Progenitor cell of endocrine pancreas (in vitro differentiated cells): ENCODE results near the gene MACROD2. TPM values are rescaled to one million over a fixed set of nuclear protein-coding genes. Genes with fewer than 3 reads are reported as not detected.
"Not testable (repeated sequence)": the region's sequence is repeated elsewhere in the genome, so short reads cannot be mapped to it uniquely, and the experiment has no call there.

Source experiments
- DNase-seq: peaks from one replicate; pipeline ENCODE4 v3.0.0; 2021; ENCODE audit warnings: low spot score; ENCODE audit not compliant: unreplicated experiment
- H3K27ac Mint-ChIP-seq: 2 replicates; pipeline ENCODE4 v1.8.0; 2021; ENCODE audit warnings: mild to moderate bottlenecking, moderate library complexity, mixed read lengths
- H3K27me3 Mint-ChIP-seq: 2 replicates; pipeline ENCODE4 v1.8.0; 2021; ENCODE audit warnings: mixed read lengths
- H3K36me3 Mint-ChIP-seq: 2 replicates; pipeline ENCODE4 v1.8.0; 2022; ENCODE audit warnings: mixed read lengths; ENCODE audit not compliant: insufficient read depth
- H3K4me1 Mint-ChIP-seq: 2 replicates; pipeline ENCODE4 v1.8.0; 2021; ENCODE audit warnings: low read depth, mixed read lengths
- H3K4me3 Mint-ChIP-seq: 2 replicates; pipeline ENCODE4 v1.8.0; 2021; ENCODE audit warnings: low read depth, mild to moderate bottlenecking, moderate library complexity, mixed read lengths
- H3K9me3 Mint-ChIP-seq: 2 replicates; pipeline ENCODE4 v1.8.0; 2021; ENCODE audit warnings: low read depth, mixed read lengths
- total RNA-seq: library from RNA; stranded (reverse); gene quantifications from 2 replicates; pipeline ENCODE4 v1.2.1, GENCODE V29; 2021
- TF ChIP-seq, protein P1 (sequence below): fragments of 200-600 bp; sonication (generic); IDR thresholded peaks from one replicate; pipeline ENCODE4 v1.5.0; 2021; ENCODE audit warnings: antibody characterized with exemption, mild to moderate bottlenecking; ENCODE audit not compliant: unreplicated experiment

Gene MACROD2
- total RNA-seq, 1 donor from 2014 or later, result 7.6 TPM

DNA sequence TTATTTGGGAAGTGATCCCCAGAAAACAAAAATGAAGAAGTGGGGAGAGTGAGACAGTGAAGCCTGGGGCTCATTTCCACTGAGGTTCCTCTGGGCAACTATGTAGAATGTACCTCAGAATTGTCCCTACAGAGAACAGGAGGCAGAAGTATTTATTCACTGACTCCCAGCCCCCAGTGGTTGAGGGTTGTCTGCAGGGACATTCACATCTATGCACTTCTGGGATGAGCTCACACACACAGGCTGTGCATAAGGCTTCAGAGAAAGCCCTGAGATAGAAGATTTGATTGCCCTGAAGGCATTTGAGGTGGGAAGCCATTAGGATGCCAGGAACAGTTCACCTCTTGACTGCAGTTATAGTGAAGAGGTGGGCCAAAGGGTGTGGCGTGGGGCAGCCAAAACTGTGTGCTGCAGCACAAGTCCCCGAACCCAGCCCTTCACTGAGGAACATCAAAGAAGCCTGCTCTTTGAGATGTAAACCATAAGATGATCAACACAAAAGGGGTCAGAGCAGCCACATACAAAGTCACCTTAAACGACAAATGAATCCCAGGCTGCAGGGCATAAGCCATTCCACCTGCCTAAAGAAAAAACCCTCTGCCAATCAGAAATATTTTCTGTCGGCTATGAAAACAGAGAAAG lies 1195.9 kb downstream of the MACROD2 start:
- peaks cover 3% of the 10 kb centered on the region for H3K9me3 Mint-ChIP-seq
- no peak overlapping the region for H3K27ac Mint-ChIP-seq
- no peak overlapping the region for H3K4me3 Mint-ChIP-seq
- no peaks in the 10 kb centered on the region for H3K36me3 Mint-ChIP-seq
- no peak for DNase-seq
- H3K4me1 Mint-ChIP-seq, result peaks cover 2% of the 10 kb centered on the region
- no peaks in the 10 kb centered on the region for H3K27me3 Mint-ChIP-seq
- TF ChIP-seq, protein P1, sequence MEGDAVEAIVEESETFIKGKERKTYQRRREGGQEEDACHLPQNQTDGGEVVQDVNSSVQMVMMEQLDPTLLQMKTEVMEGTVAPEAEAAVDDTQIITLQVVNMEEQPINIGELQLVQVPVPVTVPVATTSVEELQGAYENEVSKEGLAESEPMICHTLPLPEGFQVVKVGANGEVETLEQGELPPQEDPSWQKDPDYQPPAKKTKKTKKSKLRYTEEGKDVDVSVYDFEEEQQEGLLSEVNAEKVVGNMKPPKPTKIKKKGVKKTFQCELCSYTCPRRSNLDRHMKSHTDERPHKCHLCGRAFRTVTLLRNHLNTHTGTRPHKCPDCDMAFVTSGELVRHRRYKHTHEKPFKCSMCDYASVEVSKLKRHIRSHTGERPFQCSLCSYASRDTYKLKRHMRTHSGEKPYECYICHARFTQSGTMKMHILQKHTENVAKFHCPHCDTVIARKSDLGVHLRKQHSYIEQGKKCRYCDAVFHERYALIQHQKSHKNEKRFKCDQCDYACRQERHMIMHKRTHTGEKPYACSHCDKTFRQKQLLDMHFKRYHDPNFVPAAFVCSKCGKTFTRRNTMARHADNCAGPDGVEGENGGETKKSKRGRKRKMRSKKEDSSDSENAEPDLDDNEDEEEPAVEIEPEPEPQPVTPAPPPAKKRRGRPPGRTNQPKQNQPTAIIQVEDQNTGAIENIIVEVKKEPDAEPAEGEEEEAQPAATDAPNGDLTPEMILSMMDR, result no peak

DNA sequence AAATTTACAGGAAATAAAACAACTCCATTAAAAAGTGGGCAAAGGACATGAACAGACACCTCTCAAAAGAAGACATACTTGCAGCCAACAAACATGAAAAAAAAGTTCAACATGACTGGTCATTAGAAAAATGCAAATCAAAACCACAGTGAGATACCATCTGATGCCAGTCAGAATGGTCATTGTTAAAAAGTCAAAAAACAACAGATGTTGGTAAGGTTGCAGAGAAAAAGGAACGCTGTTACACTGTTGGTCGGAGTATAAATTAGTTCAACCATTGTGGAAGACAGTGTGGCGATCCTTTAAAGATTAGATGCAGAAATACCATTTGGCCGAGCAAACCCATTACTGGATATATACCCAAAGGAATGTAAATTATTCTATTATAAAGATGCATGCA lies 1200.1 kb downstream of the MACROD2 start:
- Mint-ChIP-seq H3K27ac (no peak overlapping the region), H3K4me1 (no peaks in the 10 kb centered on the region)

DNA sequence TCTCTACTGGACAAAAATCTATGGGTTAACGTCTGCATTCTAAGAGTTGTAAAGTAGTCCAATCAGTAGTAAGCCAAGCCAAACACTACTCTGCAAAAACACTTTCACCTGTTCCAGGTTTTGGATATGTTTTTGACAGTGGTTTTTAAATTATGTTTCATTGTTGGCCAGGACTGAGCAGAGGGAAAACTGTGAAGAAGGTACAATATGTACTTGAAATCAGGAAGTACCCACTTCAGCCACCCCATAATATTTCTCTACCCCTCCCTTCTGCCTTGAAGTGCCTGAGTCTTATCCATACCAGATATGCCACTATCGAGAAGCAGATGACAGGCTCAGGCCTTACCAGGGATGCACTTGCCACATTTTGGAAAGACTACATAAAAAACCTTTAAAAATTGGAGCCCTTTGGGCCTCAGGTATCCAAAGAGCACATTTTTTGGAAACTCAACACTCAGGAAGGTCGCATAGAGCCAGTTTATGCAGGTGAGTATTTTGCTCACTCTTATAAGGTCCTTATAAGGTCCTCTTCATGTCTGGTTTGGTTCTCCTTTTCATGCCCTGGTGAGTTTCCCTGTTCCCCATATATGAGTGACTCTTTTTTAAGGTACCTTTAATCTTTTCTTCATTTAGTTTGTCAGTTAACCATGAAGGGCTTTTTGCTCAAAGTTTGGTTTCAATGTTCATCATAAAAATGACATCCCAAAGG lies 1201.4 kb downstream of the MACROD2 start:
- no peak overlapping the region for H3K27ac Mint-ChIP-seq

More for the DNA sequence above, 1200.1 kb downstream of the MACROD2 start:
- H3K27me3 Mint-ChIP-seq, result no peaks in the 10 kb centered on the region
- DNase-seq, result no peak
- H3K36me3 Mint-ChIP-seq, result no peaks in the 10 kb centered on the region
- H3K9me3 Mint-ChIP-seq, result peaks cover 3% of the 10 kb centered on the region
- TF ChIP-seq, protein P1, result no peak
- no peak overlapping the region for H3K4me3 Mint-ChIP-seq

DNA sequence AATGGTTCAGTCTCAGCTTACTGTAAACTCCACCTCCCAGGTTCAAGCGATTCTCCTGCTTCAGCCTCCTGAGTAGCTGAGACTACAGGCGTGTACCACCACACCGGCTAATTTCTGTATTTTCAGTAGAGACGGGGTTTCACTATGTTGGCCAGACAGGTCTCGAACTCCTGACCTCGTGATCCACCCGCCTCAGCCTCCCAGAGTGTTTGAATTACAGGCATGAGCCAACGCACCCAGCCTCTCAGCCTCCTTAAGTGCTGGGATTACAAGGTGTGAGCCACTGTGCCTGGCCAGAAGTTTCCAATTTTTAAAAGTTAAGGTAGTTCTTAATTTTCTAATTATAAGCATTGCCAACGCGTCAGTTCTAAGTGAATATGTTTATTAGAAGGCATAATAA lies 1202.7 kb downstream of the MACROD2 start:
- not testable (repeated sequence) for H3K27me3 Mint-ChIP-seq, H3K27ac Mint-ChIP-seq, H3K4me3 Mint-ChIP-seq, DNase-seq, H3K36me3 Mint-ChIP-seq, H3K4me1 Mint-ChIP-seq
- H3K9me3 Mint-ChIP-seq, result peaks cover 10% of the 10 kb centered on the region

More for the DNA sequence above, 1201.4 kb downstream of the MACROD2 start:
- no peak for DNase-seq
- TF ChIP-seq, protein P1, result no peak
- H3K9me3 Mint-ChIP-seq, result peaks cover 3% of the 10 kb centered on the region
- H3K27me3 Mint-ChIP-seq, result no peaks in the 10 kb centered on the region
- H3K36me3 Mint-ChIP-seq, result no peaks in the 10 kb centered on the region
- H3K4me1 Mint-ChIP-seq, result no peaks in the 10 kb centered on the region
- H3K4me3 Mint-ChIP-seq, result no peak overlapping the region

DNA sequence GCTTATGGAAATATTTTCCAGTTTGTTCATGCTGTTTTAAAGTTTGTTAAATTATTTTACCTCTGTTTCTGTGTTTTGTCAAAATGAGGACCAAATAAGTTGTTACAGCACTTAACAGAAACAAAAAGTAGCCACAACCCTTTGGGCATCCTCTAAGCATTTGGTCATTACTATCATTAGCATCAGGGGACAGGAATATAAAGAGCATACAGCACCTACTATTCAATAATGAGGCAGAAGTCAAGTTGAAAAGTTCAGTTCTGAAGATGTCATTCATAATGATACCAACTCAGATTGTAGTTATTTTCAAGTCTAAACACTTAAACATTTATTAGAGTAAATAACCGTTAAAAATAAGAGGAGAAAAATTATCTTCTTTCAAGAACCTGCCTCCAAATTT lies 1204.4 kb downstream of the MACROD2 start:
- Mint-ChIP-seq H3K4me3 (no peak overlapping the region), H3K9me3 (peaks cover 10% of the 10 kb centered on the region), H3K36me3 (no peaks in the 10 kb centered on the region), H3K4me1 (no peaks in the 10 kb centered on the region), H3K27me3 (no peaks in the 10 kb centered on the region), H3K27ac (no peak overlapping the region)
- TF ChIP-seq, protein P1, result no peak
- DNase-seq, result no peak
